NB4 (cell line): ENCODE results near the gene NRN1L.

Source experiments
- CTCF ChIP-seq: IDR thresholded peaks from one replicate; pipeline ENCODE4 v1.5.1; 2012; ENCODE audit warnings: low read depth, low read length
- MYC ChIP-seq: IDR thresholded peaks from 2 replicates; pipeline ENCODE4 v1.6.1; 2011; ENCODE audit warnings: low read depth, low read length

DNA sequence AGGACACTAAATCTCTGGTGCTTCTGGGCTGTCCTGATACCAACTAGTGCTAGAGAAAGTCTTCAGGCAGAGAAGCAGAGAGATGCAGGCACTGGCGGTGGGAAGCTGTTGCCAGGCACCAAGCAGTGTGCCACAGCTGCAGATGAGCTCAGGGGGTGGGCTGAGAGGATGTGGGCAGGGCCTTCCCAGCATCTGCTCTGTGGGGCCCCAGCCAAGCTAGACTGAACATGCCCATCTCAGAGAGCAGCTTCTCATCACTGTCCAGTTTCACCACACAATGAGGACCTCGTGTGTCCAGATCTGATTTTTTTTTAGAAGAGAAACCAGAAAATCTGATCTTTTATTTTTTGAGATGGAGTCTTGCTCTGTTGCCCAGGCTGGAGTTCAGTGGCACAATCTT is 25.5 kb downstream of the NRN1L start:
- no peak for TF ChIP-seq CTCF
- no peak for TF ChIP-seq MYC
